Suprapubic skin (tissue), 4 donors: ENCODE results near the gene FAM209B. TPM values are rescaled to one million over a fixed set of nuclear protein-coding genes. Genes with fewer than 3 reads are reported as not detected.

ENCODE experiments used
- DNase-seq, 2 donors: peaks; one replicate each; pipeline ENCODE4 v3.0.0-alpha.2; 2019; ENCODE audit warnings: low spot score in 2 of 2
- H3K27ac ChIP-seq: fragments of 200-600 bp; sonication (generic); one replicate; pipeline ENCODE4 v1.5.1; 2019
- H3K27me3 ChIP-seq: fragments of 200-600 bp; sonication (generic); one replicate; pipeline ENCODE4 v1.5.1; 2019
- H3K36me3 ChIP-seq: fragments of 200-600 bp; sonication (generic); one replicate; pipeline ENCODE4 v1.5.1; 2019
- H3K4me1 ChIP-seq: fragments of 200-600 bp; sonication (generic); one replicate; pipeline ENCODE4 v1.5.1; 2019
- H3K4me3 ChIP-seq: fragments of 200-600 bp; sonication (generic); one replicate; pipeline ENCODE4 v1.5.1; 2019; ENCODE audit warnings: mild to moderate bottlenecking
- H3K9me3 ChIP-seq: fragments of 200-600 bp; sonication (generic); one replicate; pipeline ENCODE4 v1.5.1; 2019
- EP300 ChIP-seq: sonication (generic); formaldehyde crosslinking; IDR thresholded peaks from one replicate; pipeline ENCODE4 v1.6.1; 2017; ENCODE audit warnings: antibody characterized with exemption
- POLR2A ChIP-seq, 2 donors: fragments of 450-650 bp; IDR thresholded peaks; one replicate each; pipeline ENCODE4 v1.6.1; 2017; ENCODE audit warnings: antibody characterized with exemption in 2 of 2, mild to moderate bottlenecking in 2 of 2, moderate library complexity in 2 of 2
- POLR2AphosphoS5 ChIP-seq, 3 donors: sonication (generic); formaldehyde crosslinking; IDR thresholded peaks; one replicate each; pipeline ENCODE4 v1.6.1; 2017; ENCODE audit warnings: antibody characterized with exemption in 3 of 3
- WGBS: methylation state at CpG from one replicate; pipeline ENCODE4 v1.1.5; 2018; 5-methylcytosine and 5-hydroxymethylcytosine counted together
- total RNA-seq, 4 donors: library from RNA; depleted of rRNA; stranded (reverse); fragments of >200 nt; gene quantifications; one replicate each; pipeline ENCODE4 v1.1.0, GENCODE V29; 2016
- TF ChIP-seq, protein P1 (sequence below), 2 donors: fragments of 200-600 bp in 1 of 2; fragments of 450-650 bp in 1 of 2; sonication (generic) in 1 of 2; IDR thresholded peaks; one replicate each; pipeline ENCODE4 v1.5.1; 2016 to 2019; ENCODE audit warnings: antibody characterized with exemption in 2 of 2, mild to moderate bottlenecking in 1 of 2, moderate library complexity in 1 of 2

FAM209B gene
- total RNA-seq, 4 donors from 2014 or later, result 2.5 TPM; not detected in 3

DNA sequence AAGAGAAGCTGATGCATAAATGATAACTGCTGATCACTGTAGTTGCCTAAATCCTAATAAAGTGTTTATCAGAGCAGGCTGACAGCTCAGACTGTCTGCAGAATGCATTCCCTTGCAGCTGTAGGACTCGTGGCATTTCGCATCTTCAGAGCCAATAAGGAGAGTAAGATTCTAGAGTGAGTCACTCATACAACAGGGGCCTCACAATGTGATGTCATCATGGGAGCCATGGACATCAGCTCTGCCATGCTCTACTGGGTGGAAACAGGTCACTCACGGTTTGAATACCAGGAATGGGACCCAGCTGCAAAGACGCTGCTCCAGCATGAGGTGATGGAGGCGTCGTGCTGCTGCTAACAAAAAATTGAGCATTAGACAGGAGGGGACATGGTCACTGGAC lies 7.4 kb downstream of the FAM209B start:
- 88% methylated on average over 6 of the region's 6 CpGs for WGBS
- no peaks in the 10 kb centered on the region for H3K27me3 ChIP-seq
- no peak overlapping the region for H3K27ac ChIP-seq
- no peaks in the 10 kb centered on the region for H3K4me1 ChIP-seq
- TF ChIP-seq POLR2AphosphoS5 (IDR thresholded peaks at IDR 0.05), result no peak
- TF ChIP-seq, protein P1, sequence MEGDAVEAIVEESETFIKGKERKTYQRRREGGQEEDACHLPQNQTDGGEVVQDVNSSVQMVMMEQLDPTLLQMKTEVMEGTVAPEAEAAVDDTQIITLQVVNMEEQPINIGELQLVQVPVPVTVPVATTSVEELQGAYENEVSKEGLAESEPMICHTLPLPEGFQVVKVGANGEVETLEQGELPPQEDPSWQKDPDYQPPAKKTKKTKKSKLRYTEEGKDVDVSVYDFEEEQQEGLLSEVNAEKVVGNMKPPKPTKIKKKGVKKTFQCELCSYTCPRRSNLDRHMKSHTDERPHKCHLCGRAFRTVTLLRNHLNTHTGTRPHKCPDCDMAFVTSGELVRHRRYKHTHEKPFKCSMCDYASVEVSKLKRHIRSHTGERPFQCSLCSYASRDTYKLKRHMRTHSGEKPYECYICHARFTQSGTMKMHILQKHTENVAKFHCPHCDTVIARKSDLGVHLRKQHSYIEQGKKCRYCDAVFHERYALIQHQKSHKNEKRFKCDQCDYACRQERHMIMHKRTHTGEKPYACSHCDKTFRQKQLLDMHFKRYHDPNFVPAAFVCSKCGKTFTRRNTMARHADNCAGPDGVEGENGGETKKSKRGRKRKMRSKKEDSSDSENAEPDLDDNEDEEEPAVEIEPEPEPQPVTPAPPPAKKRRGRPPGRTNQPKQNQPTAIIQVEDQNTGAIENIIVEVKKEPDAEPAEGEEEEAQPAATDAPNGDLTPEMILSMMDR (IDR thresholded peaks at IDR 0.05), result no peak
- no peak for TF ChIP-seq POLR2A (IDR thresholded peaks at IDR 0.05)
- no peak for TF ChIP-seq EP300
- H3K9me3 ChIP-seq, result no peaks in the 10 kb centered on the region
- H3K36me3 ChIP-seq, result no peaks in the 10 kb centered on the region
- no peak for DNase-seq
- H3K4me3 ChIP-seq, result no peak overlapping the region

DNA sequence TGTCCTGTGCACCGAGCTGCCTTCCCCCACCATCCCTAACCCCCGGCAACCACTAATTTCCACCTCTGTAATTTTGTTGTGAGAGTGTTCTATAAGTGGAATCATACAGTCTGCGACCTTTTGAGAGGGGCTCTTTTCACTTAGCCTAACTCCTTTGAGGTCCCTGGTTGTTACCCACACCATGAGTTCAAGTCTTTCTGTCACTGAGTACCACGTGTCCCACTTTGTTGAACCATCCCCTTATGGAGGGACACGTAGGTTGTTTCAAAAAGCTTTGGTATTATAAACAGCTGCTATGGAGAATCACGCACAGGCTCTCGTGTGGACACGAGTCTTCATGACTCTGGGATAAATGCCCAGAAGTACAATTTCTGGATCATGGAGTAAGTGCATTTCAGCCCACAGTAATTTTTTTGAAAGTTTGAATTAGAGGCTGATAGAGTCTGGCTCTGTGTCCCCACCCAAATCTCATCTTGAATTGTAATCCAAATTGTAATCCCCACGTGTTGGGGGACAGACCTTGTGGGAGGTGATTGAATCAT lies 9.5 kb downstream of the FAM209B start:
- no peak for TF ChIP-seq POLR2A (IDR thresholded peaks at IDR 0.05)
- 56% methylated on average over 9 of the region's 9 CpGs for WGBS
- H3K9me3 ChIP-seq, result no peaks in the 10 kb centered on the region
- DNase-seq, result no peak
- H3K27me3 ChIP-seq, result no peaks in the 10 kb centered on the region
- H3K27ac ChIP-seq, result no peak overlapping the region
- no peaks in the 10 kb centered on the region for H3K4me1 ChIP-seq
- H3K4me3 ChIP-seq, result no peak overlapping the region
- H3K36me3 ChIP-seq, result no peaks in the 10 kb centered on the region

DNA sequence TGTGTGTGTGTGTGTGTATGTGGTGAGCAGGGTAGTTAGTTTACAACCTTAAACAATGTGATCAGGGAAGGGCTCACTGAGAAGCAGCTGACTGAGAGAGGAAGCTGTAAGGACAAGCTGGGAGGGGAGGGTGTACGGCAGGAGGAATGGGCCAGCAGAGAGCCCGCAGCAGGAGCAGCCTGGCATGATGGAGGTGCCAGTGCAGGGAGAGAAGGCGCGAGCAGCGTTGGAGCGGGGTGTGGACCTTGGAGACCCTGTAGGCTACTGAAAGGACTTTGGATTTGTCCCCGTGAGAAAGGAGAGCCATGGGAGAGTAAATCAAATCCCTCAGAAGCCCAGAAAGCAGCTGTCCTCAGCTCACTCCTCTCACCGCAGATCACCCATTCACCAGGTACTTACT lies 18.5 kb downstream of the FAM209B start:
- H3K27ac ChIP-seq, result no peak overlapping the region
- peaks cover 17% of the 10 kb centered on the region for H3K4me1 ChIP-seq
- H3K36me3 ChIP-seq, result no peaks in the 10 kb centered on the region
- H3K4me3 ChIP-seq, result no peak overlapping the region
- H3K27me3 ChIP-seq, result no peaks in the 10 kb centered on the region
- DNase-seq, result no peak
- TF ChIP-seq EP300 (no peak), POLR2AphosphoS5 (IDR thresholded peaks at IDR 0.05) (no peak), POLR2A (IDR thresholded peaks at IDR 0.05) (no peak)
- TF ChIP-seq, protein P1 (IDR thresholded peaks at IDR 0.05), result no peak
- H3K9me3 ChIP-seq, result no peaks in the 10 kb centered on the region
- WGBS, result 88% methylated on average over 8 of the region's 8 CpGs

DNA sequence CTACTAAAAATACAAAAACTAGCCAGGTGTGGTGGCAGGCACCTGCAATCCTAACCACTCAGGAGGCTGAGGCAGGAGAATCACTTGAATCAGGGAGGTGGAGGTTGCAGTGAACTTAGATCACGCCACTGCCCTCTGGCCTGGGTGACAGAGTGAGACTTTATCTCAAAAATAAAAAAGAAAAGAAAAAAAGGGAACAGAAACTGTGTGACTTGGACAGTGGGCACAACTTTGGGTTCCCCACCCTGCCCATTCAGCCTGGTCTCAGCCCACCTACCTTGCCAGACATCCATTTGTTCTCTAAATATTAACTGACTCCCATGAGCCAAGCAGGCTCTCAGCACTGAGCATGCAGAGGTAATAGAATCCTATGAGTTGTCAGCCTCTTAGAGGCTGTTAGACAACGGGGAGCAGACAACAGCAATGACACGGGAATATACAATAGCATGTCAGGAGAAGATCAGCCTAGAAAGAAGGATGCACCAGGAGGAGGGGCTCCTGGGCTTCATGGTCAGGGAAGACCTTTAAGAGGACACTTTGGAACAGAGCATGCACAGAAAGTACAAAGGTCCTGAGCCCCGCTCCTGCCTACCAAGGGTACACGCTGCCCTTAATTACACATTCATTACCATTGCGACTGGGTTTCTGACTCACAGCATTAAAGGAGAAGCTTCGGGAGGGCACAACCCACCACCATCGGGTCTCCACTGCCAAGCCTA lies 20.0 kb downstream of the FAM209B start:
- DNase-seq, result no peak
- Histone ChIP-seq H3K36me3 (no peaks in the 10 kb centered on the region), H3K9me3 (no peaks in the 10 kb centered on the region), H3K4me1 (peaks cover 22% of the 10 kb centered on the region), H3K4me3 (no peak overlapping the region), H3K27me3 (no peaks in the 10 kb centered on the region), H3K27ac (no peak overlapping the region)
- 76% methylated on average over 8 of the region's 8 CpGs for WGBS
- no peak for TF ChIP-seq EP300
- TF ChIP-seq POLR2A (IDR thresholded peaks at IDR 0.05), result no peak
- TF ChIP-seq, protein P1 (IDR thresholded peaks at IDR 0.05), result no peak
- no peak for TF ChIP-seq POLR2AphosphoS5 (IDR thresholded peaks at IDR 0.05)

DNA sequence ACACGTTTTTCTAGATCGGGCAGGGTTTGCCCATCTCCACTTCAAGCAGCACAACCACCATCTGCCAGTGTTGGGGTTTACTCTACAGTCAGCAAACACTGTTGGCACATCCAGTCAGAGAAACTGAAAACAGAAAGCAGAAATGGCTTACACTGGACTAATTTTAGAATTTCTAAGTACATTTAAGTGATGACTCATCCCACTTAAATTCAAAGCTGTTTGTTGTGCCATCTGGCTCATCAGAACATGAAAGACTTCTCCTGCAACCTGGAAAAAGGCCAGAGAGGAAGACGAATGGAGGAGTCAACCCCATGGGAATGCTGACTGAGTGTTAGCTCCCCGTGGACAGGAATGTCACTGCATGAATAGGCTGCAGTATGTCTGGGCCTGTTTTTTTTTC lies 21.8 kb downstream of the FAM209B start:
- Histone ChIP-seq H3K9me3 (no peaks in the 10 kb centered on the region), H3K36me3 (no peaks in the 10 kb centered on the region), H3K27me3 (no peaks in the 10 kb centered on the region), H3K27ac (no peak overlapping the region), H3K4me1 (peaks cover 34% of the 10 kb centered on the region), H3K4me3 (no peak overlapping the region)
- TF ChIP-seq POLR2AphosphoS5 (IDR thresholded peaks at IDR 0.05), result peak in 2 of 3 donors; percentile 12 to 26
- no peak for TF ChIP-seq POLR2A (IDR thresholded peaks at IDR 0.05)
- TF ChIP-seq, protein P1 (IDR thresholded peaks at IDR 0.05), result peak; percentile 3 to 24
- WGBS, result 1% methylated on average over 4 of the region's 4 CpGs
- no peak for DNase-seq
